ENCODE data around the gene TIMM29. TPM values are rescaled to one million over a fixed set of nuclear protein-coding genes. Genes with fewer than 3 reads are reported as not detected.

TIMM29 gene
- total RNA-seq, 4 donors from 2014 or later: 37.6 to 51.1 (median 40.9) TPM

DNA sequence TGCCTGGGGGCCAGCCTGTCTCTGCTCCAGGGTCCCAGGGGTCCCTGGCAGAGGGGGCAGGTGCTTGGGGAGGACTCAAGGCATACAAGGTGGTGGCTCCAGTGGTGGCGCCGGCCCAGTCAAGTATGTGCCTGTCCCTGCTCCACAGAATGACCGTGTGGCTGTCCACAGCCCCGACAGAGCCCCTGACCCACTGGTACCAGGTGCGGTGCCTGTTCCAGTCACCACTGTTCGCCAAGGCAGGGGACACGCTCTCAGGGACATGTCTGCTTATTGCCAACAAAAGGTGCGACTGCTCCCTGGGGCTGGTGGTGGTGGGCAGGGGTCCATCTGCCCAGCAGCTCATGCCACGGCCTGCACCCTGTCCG is 8.3 kb upstream of the TIMM29 start:
- no peak overlapping the region for H3K27ac ChIP-seq
- no CpG with 5 or more reads among the region's 10 CpGs for WGBS, 2 donors (ENCODE audit: low coverage in 1 of 2)
- ATAC-seq: no peak

DNA sequence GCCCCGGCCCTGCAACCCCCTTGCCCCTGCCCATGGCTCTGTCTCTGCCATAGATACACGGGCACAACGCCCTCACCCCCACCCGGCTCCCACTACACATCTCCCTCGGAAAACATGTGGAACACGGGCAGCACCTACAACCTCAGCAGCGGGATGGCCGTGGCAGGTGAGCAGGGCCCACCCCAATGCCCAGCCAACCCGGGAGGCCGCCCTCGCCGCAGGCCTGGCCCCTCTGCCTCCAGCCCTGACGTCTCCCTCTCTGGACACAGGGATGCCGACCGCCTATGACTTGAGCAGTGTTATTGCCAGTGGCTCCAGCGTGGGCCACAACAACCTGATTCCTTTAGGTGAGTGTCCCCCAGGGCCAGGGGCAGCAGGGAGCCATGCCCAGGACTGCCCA is 7.8 kb upstream of the TIMM29 start:
- H3K27me3 ChIP-seq: no peaks in the 10 kb centered on the region
- no peaks in the 10 kb centered on the region for H3K4me1 ChIP-seq
- TF ChIP-seq POLR2A (IDR thresholded peaks at IDR 0.05) (no peak), EP300 (IDR thresholded peaks at IDR 0.05) (no peak), POLR2AphosphoS5 (IDR thresholded peaks at IDR 0.05) (no peak)
- TF ChIP-seq, protein P1, sequence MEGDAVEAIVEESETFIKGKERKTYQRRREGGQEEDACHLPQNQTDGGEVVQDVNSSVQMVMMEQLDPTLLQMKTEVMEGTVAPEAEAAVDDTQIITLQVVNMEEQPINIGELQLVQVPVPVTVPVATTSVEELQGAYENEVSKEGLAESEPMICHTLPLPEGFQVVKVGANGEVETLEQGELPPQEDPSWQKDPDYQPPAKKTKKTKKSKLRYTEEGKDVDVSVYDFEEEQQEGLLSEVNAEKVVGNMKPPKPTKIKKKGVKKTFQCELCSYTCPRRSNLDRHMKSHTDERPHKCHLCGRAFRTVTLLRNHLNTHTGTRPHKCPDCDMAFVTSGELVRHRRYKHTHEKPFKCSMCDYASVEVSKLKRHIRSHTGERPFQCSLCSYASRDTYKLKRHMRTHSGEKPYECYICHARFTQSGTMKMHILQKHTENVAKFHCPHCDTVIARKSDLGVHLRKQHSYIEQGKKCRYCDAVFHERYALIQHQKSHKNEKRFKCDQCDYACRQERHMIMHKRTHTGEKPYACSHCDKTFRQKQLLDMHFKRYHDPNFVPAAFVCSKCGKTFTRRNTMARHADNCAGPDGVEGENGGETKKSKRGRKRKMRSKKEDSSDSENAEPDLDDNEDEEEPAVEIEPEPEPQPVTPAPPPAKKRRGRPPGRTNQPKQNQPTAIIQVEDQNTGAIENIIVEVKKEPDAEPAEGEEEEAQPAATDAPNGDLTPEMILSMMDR (IDR thresholded peaks at IDR 0.05): no peak
- no peak overlapping the region for H3K27ac ChIP-seq
- no peak overlapping the region for H3K4me3 ChIP-seq
- ATAC-seq: no peak
- no peaks in the 10 kb centered on the region for H3K9me3 ChIP-seq
- 40 to 50% methylated on average over 2 of the region's 16 CpGs for WGBS, 2 donors (ENCODE audit: low coverage in 1 of 2)
- peaks cover 0 to 98% of the 10 kb centered on the region in 2 donors for H3K36me3 ChIP-seq

More for the DNA sequence above, 8.3 kb upstream of the TIMM29 start:
- TF ChIP-seq POLR2A (IDR thresholded peaks at IDR 0.05) (no peak), POLR2AphosphoS5 (IDR thresholded peaks at IDR 0.05) (no peak), EP300 (IDR thresholded peaks at IDR 0.05) (no peak)
- TF ChIP-seq, protein P1 (IDR thresholded peaks at IDR 0.05): no peak
- H3K27me3 ChIP-seq: no peaks in the 10 kb centered on the region
- no peak overlapping the region for H3K4me3 ChIP-seq
- no peaks in the 10 kb centered on the region for H3K9me3 ChIP-seq
- no peaks in the 10 kb centered on the region for H3K4me1 ChIP-seq
- peaks cover 0 to 99% of the 10 kb centered on the region in 2 donors for H3K36me3 ChIP-seq

DNA sequence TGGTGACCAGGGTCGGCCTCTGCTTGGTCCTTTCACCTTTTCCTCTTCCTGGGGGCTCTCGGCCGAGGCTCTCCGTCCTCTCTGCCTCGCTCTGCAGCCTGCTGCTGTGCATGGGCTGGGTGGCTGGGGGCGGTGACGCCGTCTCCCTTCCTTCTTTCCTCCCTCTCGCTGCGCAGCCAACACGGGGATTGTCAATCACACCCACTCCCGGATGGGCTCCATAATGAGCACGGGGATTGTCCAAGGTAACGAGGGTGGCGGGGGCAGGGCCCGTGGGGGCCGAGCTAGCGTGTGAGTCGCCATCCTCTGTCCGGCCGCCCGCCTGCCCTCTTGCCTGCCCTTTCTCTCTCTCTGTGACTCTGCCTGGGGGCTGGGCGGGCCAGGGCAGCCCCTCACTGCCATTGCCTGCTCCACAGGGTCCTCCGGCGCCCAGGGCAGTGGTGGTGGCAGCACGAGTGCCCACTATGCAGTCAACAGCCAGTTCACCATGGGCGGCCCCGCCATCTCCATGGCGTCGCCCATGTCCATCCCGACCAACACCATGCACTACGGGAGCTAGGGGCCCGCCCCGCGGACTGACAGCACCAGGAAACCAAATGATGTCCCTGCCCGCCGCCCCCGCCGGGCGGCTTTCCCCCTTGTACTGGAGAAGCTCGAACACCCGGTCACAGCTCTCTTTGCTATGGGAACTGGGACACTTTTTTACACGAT is 7.3 kb upstream of the TIMM29 start:
- Histone ChIP-seq H3K4me3 (no peak overlapping the region), H3K27ac (no peak overlapping the region), H3K9me3 (no peaks in the 10 kb centered on the region), H3K36me3 (peaks cover 0 to 93% of the 10 kb centered on the region in 2 donors), H3K4me1 (no peaks in the 10 kb centered on the region), H3K27me3 (no peaks in the 10 kb centered on the region)
- no peak for ATAC-seq
- TF ChIP-seq, protein P1 (IDR thresholded peaks at IDR 0.05): no peak
- TF ChIP-seq POLR2A (IDR thresholded peaks at IDR 0.05): no peak
- TF ChIP-seq POLR2AphosphoS5 (IDR thresholded peaks at IDR 0.05): no peak
- no peak for TF ChIP-seq EP300 (IDR thresholded peaks at IDR 0.05)
- WGBS, 2 donors (ENCODE audit: low coverage in 1 of 2): 79 to 83% methylated on average over 9 to 12 of the region's 43 CpGs

DNA sequence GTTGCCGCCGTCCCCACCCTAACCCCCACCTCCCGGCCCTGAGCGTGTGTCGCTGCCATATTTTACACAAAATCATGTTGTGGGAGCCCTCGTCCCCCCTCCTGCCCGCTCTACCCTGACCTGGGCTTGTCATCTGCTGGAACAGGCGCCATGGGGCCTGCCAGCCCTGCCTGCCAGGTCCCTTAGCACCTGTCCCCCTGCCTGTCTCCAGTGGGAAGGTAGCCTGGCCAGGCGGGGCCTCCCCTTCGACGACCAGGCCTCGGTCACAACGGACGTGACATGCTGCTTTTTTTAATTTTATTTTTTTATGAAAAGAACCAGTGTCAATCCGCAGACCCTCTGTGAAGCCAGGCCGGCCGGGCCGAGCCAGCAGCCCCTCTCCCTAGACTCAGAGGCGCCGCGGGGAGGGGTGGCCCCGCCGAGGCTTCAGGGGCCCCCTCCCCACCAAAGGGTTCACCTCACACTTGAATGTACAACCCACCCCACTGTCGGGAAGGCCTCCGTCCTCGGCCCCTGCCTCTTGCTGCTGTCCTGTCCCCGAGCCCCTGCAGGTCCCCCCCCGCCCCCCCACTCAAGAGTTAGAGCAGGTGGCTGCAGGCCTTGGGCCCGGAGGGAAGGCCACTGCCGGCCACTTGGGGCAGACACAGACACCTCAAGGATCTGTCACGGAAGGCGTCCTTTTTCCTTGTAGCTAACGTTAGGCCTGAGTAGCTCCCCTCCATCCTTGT is 6.5 kb upstream of the TIMM29 start:
- ATAC-seq: no peak
- 66% methylated on average over 7 of the region's 33 CpGs; no CpG with 5 or more reads in 1 of the 2 donors for WGBS, 2 donors (ENCODE audit: low coverage in 1 of 2)
- Histone ChIP-seq H3K9me3 (no peaks in the 10 kb centered on the region), H3K27me3 (no peaks in the 10 kb centered on the region), H3K4me1 (peaks cover 0 to 4% (median 0%) of the 10 kb centered on the region in 3 donors), H3K4me3 (no peak overlapping the region), H3K36me3 (peaks cover 0 to 93% of the 10 kb centered on the region in 2 donors), H3K27ac (no peak overlapping the region)
- TF ChIP-seq EP300 (IDR thresholded peaks at IDR 0.05): no peak
- TF ChIP-seq POLR2AphosphoS5 (IDR thresholded peaks at IDR 0.05): no peak

DNA sequence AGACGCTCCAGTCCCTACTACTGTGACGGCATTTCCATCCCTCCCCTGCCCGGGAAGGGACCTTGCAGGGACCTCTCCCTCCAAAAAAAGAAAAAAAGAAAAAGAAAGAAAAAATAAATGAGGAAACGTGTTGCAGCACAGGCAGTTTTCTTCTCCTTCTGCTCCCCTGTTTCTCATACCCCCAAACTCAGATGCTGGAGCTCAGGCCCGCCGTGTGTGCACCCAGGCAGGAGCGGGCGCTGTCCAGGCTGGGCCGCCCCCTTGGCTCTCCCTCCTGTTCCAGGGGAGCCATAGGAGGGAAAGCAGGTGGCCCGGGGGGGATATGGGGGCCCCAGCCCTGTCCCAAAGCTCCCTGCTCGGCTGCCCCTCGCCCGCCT is 6.0 kb upstream of the TIMM29 start:
- peaks cover 0 to 89% of the 10 kb centered on the region in 2 donors for H3K36me3 ChIP-seq
- H3K27ac ChIP-seq: no peak overlapping the region
- whole genome bisulfite sequencing, 2 donors (ENCODE audit: low coverage in 1 of 2): 40 to 74% methylated on average over 1 to 13 of the region's 13 CpGs
- peaks cover 0 to 10% (median 3%) of the 10 kb centered on the region in 3 donors for H3K4me1 ChIP-seq
- no peak for ATAC-seq
- H3K27me3 ChIP-seq: no peaks in the 10 kb centered on the region
- H3K4me3 ChIP-seq: no peak overlapping the region
- H3K9me3 ChIP-seq: no peaks in the 10 kb centered on the region
- TF ChIP-seq, protein P1 (IDR thresholded peaks at IDR 0.05): no peak
- TF ChIP-seq EP300 (IDR thresholded peaks at IDR 0.05) (no peak), POLR2A (IDR thresholded peaks at IDR 0.05) (no peak), POLR2AphosphoS5 (IDR thresholded peaks at IDR 0.05) (no peak)
